Keratinocyte (primary cell): ENCODE data around the gene OTP. TPM values are rescaled to one million over a fixed set of nuclear protein-coding genes. Genes with fewer than 3 reads are reported as not detected.

Experiments used
- DNase-seq: peaks from one replicate; pipeline ENCODE4 v3.0.0-alpha.2; 2011; ENCODE audit warnings: low read depth, missing footprints, low spot score
- FAIRE-seq: peaks from 2 replicates; lab custom pipeline; 2011; peaks lifted over from hg19 to GRCh38; lab: Jason Lieb, UNC
- H2AFZ ChIP-seq: 2 replicates; pipeline ENCODE4 v1.6.0; 2012; ENCODE audit warnings: low read length, control low read depth, inconsistent platforms; ENCODE audit not compliant: control insufficient read depth
- H3K27ac ChIP-seq: 2 replicates; pipeline ENCODE4 v1.5.1; 2011; ENCODE audit warnings: low read length; ENCODE audit not compliant: control insufficient read depth, insufficient read depth
- H3K27me3 ChIP-seq: 3 replicates; pipeline ENCODE4 v1.6.0; 2011; ENCODE audit warnings: low read length; ENCODE audit not compliant: control insufficient read depth, insufficient read depth; ENCODE audit errors: extremely low read depth
- H3K36me3 ChIP-seq, 2 experiments: 2 replicates in 1 of 2; 3 replicates in 1 of 2; pipeline ENCODE4 v1.5.1; 2011; ENCODE audit warnings: low read length in 2 of 2, mild to moderate bottlenecking in 1 of 2; ENCODE audit not compliant: control insufficient read depth in 2 of 2, insufficient read depth in 2 of 2; ENCODE audit errors: extremely low read depth in 1 of 2
- H3K4me1 ChIP-seq: 3 replicates; pipeline ENCODE4 v1.5.1; 2011; ENCODE audit warnings: low read length; ENCODE audit not compliant: control insufficient read depth, insufficient read depth; ENCODE audit errors: extremely low read depth
- H3K4me2 ChIP-seq: 3 replicates; pipeline ENCODE4 v1.6.0; 2011; ENCODE audit warnings: low read depth, low read length; ENCODE audit not compliant: control insufficient read depth, insufficient read depth; ENCODE audit errors: extremely low read depth
- H3K4me3 ChIP-seq, 3 experiments: fragments of 200-600 bp in 1 of 3; sonication (generic) in 1 of 3; 2 replicates in 2 of 3; 3 replicates in 1 of 3; pipeline ENCODE4 v1.5.1; 2011 to 2016; ENCODE audit warnings: low read length in 3 of 3, mild to moderate bottlenecking in 3 of 3, control low read depth in 2 of 3, inconsistent platforms in 1 of 3, low read depth in 1 of 3, mixed read lengths in 1 of 3, mixed run types in 1 of 3, moderate library complexity in 1 of 3; ENCODE audit not compliant: control insufficient read depth in 2 of 3, insufficient read depth in 2 of 3; ENCODE audit errors: extremely low read depth in 1 of 3
- H3K79me2 ChIP-seq: 2 replicates; pipeline ENCODE4 v1.6.0; 2012; ENCODE audit warnings: low read length; ENCODE audit not compliant: control insufficient read depth, insufficient read depth
- H3K9ac ChIP-seq: 3 replicates; pipeline ENCODE4 v1.6.0; 2011; ENCODE audit warnings: low read length; ENCODE audit not compliant: control insufficient read depth, insufficient read depth; ENCODE audit errors: extremely low read depth
- H3K9me1 ChIP-seq: 3 replicates; pipeline ENCODE4 v1.6.0; 2011; ENCODE audit warnings: low read length; ENCODE audit not compliant: control insufficient read depth, insufficient read depth; ENCODE audit errors: extremely low read depth
- H3K9me3 ChIP-seq: 2 replicates; pipeline ENCODE4 v1.5.1; 2012; ENCODE audit warnings: low read depth, low read length; ENCODE audit not compliant: control insufficient read depth
- H4K20me1 ChIP-seq: 3 replicates; pipeline ENCODE4 v1.6.0; 2011; ENCODE audit warnings: low read length; ENCODE audit not compliant: control insufficient read depth, insufficient read depth; ENCODE audit errors: extremely low read depth
- CTCF ChIP-seq, 3 experiments: IDR thresholded peaks in 1 of 3; conservative IDR thresholded peaks in 1 of 3; optimal IDR thresholded peaks in 1 of 3; 2 replicates in 2 of 3; 3 replicates in 1 of 3; pipeline versions ENCODE3 to v1.5.1; 2011; ENCODE audit warnings: low read length in 3 of 3, mild to moderate bottlenecking in 3 of 3, moderate library complexity in 2 of 3, control low read depth in 1 of 3, inconsistent platforms in 1 of 3; ENCODE audit not compliant: insufficient read depth in 2 of 3; ENCODE audit errors: extremely low read depth in 1 of 3
- EZH2 ChIP-seq: IDR thresholded peaks from one replicate; pipeline ENCODE4 v1.6.1; 2012; ENCODE audit warnings: inconsistent platforms, mild to moderate bottlenecking, low read length, moderate library complexity
- dilution Hi-C: fragments of 300-500 bp; cut with MboI; formaldehyde crosslinking; loops from one replicate; pipeline ENCODE4 v1.7.0; 2020; ENCODE audit warnings: low sequenced_read_pairs; ENCODE audit not compliant: extremely low pct_ligation_motif_present
- polyA plus RNA-seq, 5 experiments: library from polyadenylated mRNA; depleted of rRNA in 3 of 5; stranded (reverse) in 3 of 5; stranded (forward) in 1 of 5; unstranded in 1 of 5; fragments of >200 nt; gene quantifications; 1 replicate in 1 of 5; 2 replicates in 3 of 5; 3 replicates in 1 of 5; pipeline versions ENCODE4 v1.2.1 to v1.2.3, GENCODE V29; 2011 to 2012; ENCODE audit warnings: missing spikeins in 2 of 5, low read depth in 1 of 5, low replicate concordance in 1 of 5

Gene OTP
- polyA plus RNA-seq, 1 donor (not counting 4 experiments of a cell fraction or from before 2014, with no cell fraction given) = not detected

- dilution Hi-C loops = no loop called here
- Histone ChIP-seq H3K27ac (no peak overlapping the region), H3K4me3 (no peak overlapping the region), H3K27me3 (peaks cover 48% of the 10 kb centered on the region), H3K4me1 (no peaks in the 10 kb centered on the region), H3K9me1 (no peaks in the 10 kb centered on the region), H3K9ac (no peak overlapping the region), H3K79me2 (no peaks in the 10 kb centered on the region), H2AFZ (no peak overlapping the region), H3K36me3 (no peaks in the 10 kb centered on the region), H3K4me2 (no peak overlapping the region), H3K9me3 (no peaks in the 10 kb centered on the region), H4K20me1 (no peaks in the 10 kb centered on the region)
- no peak for TF ChIP-seq CTCF (optimal IDR thresholded peaks at IDR 0.05 in 1 of 3, IDR thresholded peaks at IDR 0.05 in 1 of 3, conservative IDR thresholded peaks at IDR 0.05 in 1 of 3; ENCODE audit: extremely low read depth in 1 of 3, insufficient read depth in 2 of 3, low read length in 3 of 3)
- TF ChIP-seq EZH2 = no peak
- no peak for FAIRE-seq
- DNase-seq = no peak
Measured at GRCh38 chr5:77623203-77623740, 15.2 kb downstream of the OTP start.

- H2AFZ ChIP-seq = no peak overlapping the region
- DNase-seq = no peak
- no peak for FAIRE-seq
- H3K4me2 ChIP-seq = no peak overlapping the region
- dilution Hi-C loops = no loop called here
- peaks cover 39% of the 10 kb centered on the region for H3K27me3 ChIP-seq
- no peak overlapping the region for H3K27ac ChIP-seq
- no peaks in the 10 kb centered on the region for H3K79me2 ChIP-seq
- no peak for TF ChIP-seq EZH2
- no peak for TF ChIP-seq CTCF (optimal IDR thresholded peaks at IDR 0.05 in 1 of 3, IDR thresholded peaks at IDR 0.05 in 1 of 3, conservative IDR thresholded peaks at IDR 0.05 in 1 of 3; ENCODE audit: extremely low read depth in 1 of 3, insufficient read depth in 2 of 3, low read length in 3 of 3)
- no peaks in the 10 kb centered on the region for H3K9me3 ChIP-seq
- H3K9ac ChIP-seq = no peak overlapping the region
- no peaks in the 10 kb centered on the region for H3K9me1 ChIP-seq
- H3K4me3 ChIP-seq = no peak overlapping the region
- no peaks in the 10 kb centered on the region for H4K20me1 ChIP-seq
- H3K36me3 ChIP-seq = no peaks in the 10 kb centered on the region
- H3K4me1 ChIP-seq = no peaks in the 10 kb centered on the region
Measured at GRCh38 chr5:77621440-77621839, 17.1 kb downstream of the OTP start.
